GM21825 (cell line): Measurements from ENCODE around the gene PEX5L.
A peak's percentile ranks its signal among the peaks of the same experiment; 100 is the strongest.

Experiments used
- ATAC-seq: cut with Tn5 transposase; IDR thresholded peaks from one replicate; pipeline ENCODE4 v1.9.1; 2021; ENCODE audit warnings: mild to moderate bottlenecking, moderate library complexity; ENCODE audit not compliant: unreplicated experiment

PEX5L gene

DNA sequence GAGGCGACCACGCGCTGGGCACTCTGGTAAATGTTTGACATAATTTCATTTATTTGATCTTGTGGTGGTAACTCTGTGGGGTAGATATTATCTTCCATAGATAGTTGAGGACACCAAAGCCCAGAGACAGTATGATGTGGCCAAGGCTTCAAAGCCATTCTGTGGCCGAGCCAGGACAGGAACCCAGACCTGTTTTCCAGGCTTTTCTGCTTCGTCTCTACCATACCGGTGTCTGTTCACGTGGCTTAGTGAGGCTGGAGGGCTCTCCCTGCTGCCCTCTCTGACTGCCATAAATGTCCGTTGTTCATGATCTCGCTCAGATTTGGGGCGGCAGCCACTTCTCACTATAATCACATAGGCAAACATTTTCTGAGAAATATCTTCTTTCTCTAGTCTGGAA, 134.7 kb downstream of the PEX5L start:
- ATAC-seq: no peak

DNA sequence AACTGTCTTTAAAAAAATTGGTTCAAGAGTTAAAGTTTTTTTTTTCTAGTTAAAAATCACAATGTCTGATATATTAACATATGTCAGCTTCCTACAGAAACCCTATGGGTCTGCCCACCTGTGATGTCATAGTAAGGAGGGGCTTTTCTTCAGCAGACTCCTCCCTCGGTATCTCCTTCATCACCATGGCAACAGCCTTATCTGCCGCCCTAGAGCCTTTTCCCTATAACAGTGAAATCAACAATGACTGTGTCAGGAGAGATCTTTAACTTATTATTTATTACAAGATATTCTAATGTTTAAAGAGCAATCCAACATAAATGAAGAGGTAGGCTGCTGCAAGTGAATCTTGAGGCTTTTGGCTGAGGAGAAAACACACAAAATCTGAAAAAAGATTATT, 138.7 kb downstream of the PEX5L start:
- peak; percentile 92 for ATAC-seq

DNA sequence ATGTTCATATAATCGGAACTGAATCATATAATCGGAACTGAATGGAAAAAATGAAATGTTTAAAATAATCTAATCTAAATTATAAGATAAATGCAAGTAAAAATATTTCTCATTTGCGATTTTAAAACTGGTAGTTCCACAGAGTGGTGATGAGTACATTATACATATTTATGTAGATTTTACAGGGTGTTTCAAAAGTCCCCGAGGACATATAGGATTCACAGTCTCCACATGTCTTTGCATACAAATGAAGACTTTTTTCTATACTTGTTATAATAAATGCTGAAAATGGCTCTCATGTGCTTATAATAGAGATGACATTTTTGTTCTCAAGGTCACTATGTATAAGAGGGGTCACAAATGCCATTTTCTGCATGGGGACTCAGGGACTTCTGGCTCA, 139.5 kb downstream of the PEX5L start:
- ATAC-seq: no peak

DNA sequence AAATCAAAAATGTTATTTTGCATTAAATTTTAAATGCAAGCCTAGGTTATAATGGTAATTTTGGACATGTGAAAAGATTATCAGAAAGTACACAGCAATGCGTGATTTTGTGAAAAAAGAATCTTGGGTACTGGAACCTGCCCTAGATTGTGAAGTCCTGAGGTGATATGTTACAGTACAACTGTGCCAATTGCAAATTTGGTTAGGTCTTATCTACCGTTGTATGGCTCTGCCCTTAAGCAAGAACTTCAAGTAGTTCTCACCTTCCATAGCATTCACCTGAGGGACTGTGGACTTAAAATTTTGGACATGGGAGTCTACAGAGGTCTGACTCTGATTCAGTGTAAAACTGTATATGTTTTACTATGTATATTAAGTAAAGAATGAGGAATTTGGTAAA, 140.2 kb downstream of the PEX5L start:
- no peak for ATAC-seq

DNA sequence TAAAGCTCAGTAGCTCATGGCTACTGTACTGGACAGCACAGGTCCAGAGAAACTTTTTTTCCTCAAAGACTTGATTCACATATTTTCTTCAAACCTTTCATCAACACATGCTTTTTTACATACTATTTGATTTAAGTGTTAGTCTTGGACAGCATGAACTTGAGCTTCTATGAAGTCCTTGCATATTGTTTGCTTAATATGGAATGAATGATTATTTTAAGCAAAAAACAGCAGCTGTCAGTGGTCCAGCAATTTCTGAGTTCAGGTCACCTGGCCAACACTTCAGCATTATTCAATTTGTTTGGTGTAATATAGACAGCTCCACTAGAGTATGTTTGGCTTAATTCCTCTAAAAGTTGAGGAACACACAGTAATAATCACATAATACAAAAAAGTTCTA, 141.4 kb downstream of the PEX5L start:
- no peak for ATAC-seq

GRCh38 chr3:179887295-179887943, 149.3 kb downstream of the PEX5L start:
- ATAC-seq: no peak

DNA sequence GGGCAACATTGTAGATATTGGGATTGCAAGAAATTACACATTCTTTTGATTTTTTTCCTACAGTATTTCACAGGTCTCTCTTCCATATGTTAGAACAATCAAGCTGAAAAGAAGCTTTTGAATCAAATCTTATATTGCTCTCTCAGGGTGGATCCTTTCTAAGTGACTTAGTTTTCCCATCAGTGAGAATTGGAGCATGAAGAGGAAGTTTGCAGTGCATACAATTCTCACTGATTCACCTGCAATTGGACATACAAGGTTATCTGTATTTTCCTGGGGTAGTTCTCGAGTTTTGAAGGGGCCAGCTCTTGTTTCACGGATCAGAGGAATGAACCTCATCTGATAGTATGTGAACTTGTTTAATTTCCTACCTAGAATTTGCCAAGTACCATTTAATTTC, 150.8 kb downstream of the PEX5L start:
- no peak for ATAC-seq

- ATAC-seq: no peak
Observed at GRCh38 chr3:179884136-179884535, 152.6 kb downstream of the PEX5L start.

GRCh38 chr3:179882292-179882691, 154.4 kb downstream of the PEX5L start:
- ATAC-seq: peak; percentile 85

DNA sequence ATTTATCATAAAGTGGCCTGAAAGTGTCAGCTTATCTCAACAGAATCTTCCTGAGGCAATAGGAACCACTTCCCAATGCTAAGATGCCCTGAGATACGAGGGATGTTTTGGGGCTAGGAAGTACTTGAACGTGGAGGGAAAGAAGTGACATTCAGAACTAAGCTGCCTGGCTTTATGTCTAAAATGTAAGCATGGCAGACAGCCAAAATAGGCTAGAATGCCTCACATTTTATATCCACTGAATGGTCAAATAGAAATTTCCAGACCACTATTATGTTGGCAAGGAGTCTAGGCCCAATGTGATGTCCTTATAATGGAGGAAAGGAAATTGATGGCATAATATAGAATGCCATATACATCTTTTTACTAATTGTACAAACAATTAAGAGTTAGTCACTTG, 154.9 kb downstream of the PEX5L start:
- ATAC-seq: no peak

DNA sequence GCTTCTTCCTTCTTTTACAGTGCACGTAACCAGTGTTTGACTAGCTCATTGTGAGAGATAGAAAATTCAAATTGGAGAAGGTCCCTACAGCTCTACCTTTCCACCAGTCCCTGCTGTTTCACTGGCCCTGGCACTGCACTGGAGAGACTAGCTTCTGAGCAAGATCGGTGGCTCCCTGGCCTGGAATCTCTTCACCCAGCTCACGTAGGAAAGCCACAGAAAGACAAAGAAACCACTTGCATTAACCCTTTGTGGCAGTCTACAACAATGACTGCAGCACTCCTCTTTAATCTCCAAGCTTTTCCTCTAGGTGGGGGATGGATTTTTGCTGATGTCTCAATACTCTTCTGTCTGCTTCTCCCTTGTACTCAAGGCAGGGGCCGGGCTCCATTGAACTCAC, 155.9 kb downstream of the PEX5L start:
- ATAC-seq: no peak

DNA sequence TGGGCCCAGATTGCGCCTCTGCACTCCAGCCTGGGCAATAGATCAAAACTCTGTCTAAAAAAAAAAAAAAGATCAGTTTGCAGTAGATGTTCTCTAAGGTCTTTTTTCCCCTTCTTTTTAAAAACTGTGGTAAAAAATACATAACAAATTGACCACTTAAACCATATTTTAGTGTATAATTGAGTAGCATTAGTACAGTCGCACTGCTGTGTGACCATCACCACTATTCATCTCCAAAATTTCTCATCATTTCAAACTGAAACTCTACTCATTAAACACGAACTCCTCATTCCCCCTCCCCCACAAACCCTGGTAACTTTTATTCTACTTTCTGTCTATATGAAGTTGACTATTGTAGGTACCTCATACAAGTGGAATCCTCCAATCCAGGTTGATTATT, 160.3 kb downstream of the PEX5L start:
- ATAC-seq: no peak

GRCh38 chr3:179872842-179873241, 163.9 kb downstream of the PEX5L start:
- no peak for ATAC-seq

DNA sequence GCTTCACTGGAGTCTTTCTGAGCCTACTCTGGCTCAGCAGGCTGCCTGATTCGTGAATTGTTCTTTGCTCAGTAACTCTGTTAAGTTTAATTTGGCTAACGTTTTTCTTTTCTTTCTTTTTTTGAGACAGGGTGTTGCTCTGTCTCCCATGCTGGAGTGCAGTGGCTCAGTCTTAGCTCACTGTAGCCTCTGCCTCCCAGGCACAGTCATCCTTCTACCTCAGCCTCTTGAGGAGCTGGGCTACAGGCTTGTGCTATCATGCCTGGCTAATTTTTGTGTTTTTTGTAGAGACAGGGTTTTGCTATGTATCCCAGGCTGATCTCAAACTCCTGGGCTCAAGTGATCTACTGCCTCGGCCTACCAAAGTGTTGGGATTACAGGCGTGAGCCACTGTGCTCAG, 165.0 kb downstream of the PEX5L start:
- ATAC-seq: no peak

DNA sequence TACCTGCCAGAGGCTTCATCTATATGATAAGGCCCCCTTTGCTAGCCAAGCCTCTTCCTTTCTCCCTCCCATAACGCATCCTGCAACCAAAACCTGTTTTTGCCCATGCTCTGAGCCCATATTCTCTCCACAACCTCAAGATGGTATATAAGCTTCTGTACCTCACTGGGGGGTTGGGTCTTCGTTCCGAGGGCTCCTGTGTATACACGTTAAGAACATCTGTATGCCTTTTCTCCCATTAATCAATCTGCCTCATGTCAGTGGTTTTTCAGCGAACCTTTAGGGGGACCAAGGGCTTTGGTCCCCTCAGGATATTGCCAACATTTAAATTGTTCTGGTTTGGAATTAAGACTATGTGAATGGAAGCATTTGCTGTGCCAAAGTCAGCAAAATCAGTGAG, 168.0 kb downstream of the PEX5L start:
- no peak for ATAC-seq

- no peak for ATAC-seq
Observed at GRCh38 chr3:179867961-179868360, 168.8 kb downstream of the PEX5L start.

DNA sequence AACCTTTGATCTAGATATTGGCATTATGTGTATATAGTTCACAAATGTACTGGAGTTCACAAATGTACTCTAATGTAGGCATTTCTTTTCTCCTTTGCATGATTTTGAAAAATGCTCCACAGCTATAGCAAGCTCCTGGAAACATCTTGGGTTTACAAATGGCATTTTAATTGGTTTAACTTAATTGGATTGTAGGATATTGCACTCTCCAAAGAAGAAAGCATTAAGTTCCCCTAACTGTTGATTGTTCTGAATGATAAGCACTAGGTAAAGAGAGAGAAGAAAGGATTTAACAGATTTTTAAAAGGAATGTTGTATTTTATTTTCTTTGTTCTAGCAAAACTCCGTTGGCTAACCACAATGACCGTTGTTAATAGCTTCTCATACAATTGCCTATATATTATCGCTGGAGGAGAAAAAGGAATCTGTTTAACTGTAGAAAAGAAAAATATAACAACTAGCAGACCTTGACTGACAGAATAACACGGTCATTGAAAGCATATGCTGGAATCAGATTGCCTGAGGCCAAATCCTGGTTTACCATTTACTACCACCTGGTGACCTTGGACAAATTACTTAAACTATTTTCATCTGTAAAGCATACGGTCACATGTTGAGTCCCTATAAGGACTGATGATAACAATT, 170.8 kb downstream of the PEX5L start:
- no peak for ATAC-seq

DNA sequence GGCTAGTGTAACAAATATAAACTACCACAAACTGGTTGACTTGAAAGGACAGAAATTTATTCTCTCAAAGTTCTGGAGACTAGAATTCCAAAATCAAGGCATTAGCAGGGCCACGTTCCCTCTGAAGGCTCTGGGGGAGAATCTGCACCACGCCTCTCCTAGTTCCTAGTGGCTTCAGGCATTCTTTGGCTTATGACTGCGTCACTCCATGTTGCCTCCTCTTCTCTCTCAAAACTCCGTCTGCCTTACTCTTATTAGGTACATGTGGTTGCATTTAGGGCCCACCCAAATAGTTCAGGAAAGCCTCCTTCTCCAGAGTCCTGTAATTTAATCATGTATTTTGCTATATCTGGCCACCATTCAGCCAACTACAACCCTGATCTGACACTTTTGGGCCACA, 174.8 kb downstream of the PEX5L start:
- ATAC-seq: no peak

DNA sequence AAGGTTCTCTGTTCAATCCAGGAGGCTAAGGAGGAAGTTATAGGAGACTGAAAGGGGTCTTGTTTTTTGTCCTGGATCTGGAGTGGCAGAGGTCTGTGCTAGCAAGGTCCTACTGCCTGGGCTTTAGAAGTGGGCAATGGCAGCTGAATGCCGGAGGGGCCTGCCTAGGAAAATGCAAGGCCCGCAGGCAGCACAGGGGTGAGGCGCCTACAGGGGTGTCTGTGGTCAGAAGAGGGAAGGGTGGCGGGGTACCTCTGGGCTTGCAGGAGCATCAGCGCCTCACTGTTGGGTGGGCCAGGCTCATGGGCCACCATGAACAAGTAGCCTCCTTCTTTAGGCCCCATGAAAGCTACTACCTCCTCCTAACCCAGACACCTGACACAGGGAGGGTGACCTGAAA, 175.4 kb downstream of the PEX5L start:
- ATAC-seq: no peak

GRCh38 chr3:179860275-179861107, 176.2 kb downstream of the PEX5L start:
- no peak for ATAC-seq

GRCh38 chr3:179853176-179853575, 183.6 kb downstream of the PEX5L start:
- ATAC-seq: peak; percentile 85
